Activated B cell treated with CpG ODN at 0.5 μM for 24 hours (primary cell): ENCODE results near the gene PAXX. TPM values are rescaled to one million over a fixed set of nuclear protein-coding genes. Genes with fewer than 3 reads are reported as not detected.

Source experiments
- ATAC-seq: fragments of 200-7000 bp; cut with Tn5 transposase; one replicate; pipeline ENCODE4 v1.10.0; 2021; ENCODE audit warnings: low read depth, mild to moderate bottlenecking, moderate library complexity
- CTCF ChIA-PET: fragments of 350-600 bp; sonication (Branson Sonifier 250); formaldehyde crosslinking; loops from one replicate; lab custom pipeline; 2021; ENCODE audit warnings: antibody characterized with exemption; lab: Charles Lee
- POLR2A ChIA-PET: fragments of 350-600 bp; sonication (Branson Sonifier 250); formaldehyde crosslinking; loops from one replicate; lab custom pipeline; 2021; ENCODE audit warnings: antibody characterized with exemption; lab: Charles Lee
- DNase-seq: peaks from one replicate; pipeline ENCODE4 v3.0.0; 2022
- H3K27ac Mint-ChIP-seq: one replicate; pipeline ENCODE4 v1.8.0; 2020; ENCODE audit warnings: mixed read lengths
- H3K27me3 Mint-ChIP-seq: one replicate; pipeline ENCODE4 v1.8.0; 2021; ENCODE audit warnings: mixed read lengths
- H3K36me3 Mint-ChIP-seq: one replicate; pipeline ENCODE4 v1.8.0; 2021; ENCODE audit warnings: low read depth, mixed read lengths
- H3K4me1 Mint-ChIP-seq: one replicate; pipeline ENCODE4 v1.8.0; 2021; ENCODE audit warnings: mixed read lengths
- H3K4me3 Mint-ChIP-seq: one replicate; pipeline ENCODE4 v1.8.0; 2020; ENCODE audit warnings: mild to moderate bottlenecking, mixed read lengths
- H3K9me3 Mint-ChIP-seq: one replicate; pipeline ENCODE4 v1.8.0; 2020; ENCODE audit warnings: mixed read lengths
- CTCF ChIP-seq: fragments of 200-600 bp; IDR thresholded peaks from one replicate; pipeline ENCODE4 v1.8.0; 2022; ENCODE audit warnings: antibody characterized with exemption, mild to moderate bottlenecking
- intact Hi-C: fragments of 100-400 bp; cut with micrococcal nuclease; formaldehyde crosslinking; loops from one replicate; pipeline ENCODE4 v1.15.1; 2024
- total RNA-seq: library from RNA; stranded (reverse); gene quantifications from 2 replicates; pipeline ENCODE4 v1.2.3, GENCODE V29; 2022

The PAXX gene
- total RNA-seq, 1 donor from 2014 or later: 47.8 TPM

GRCh38 chr9:137009938-137010732 lies 17.9 kb downstream of the PAXX start:
- ATAC-seq (no peak), DNase-seq (no peak)
- H3K4me3 Mint-ChIP-seq: no peak overlapping the region
- no peak overlapping the region for H3K27ac Mint-ChIP-seq
- no peaks in the 10 kb centered on the region for H3K9me3 Mint-ChIP-seq
- POLR2A ChIA-PET: no interaction called here
- no peak for TF ChIP-seq CTCF
- CTCF ChIA-PET: interaction anchor here (0.5 to 0.6 kb wide), 2 partner anchors 9 to 231 kb away, joined by 3 to 5 read pairs; no protein-coding TSS in a partner anchor
- H3K36me3 Mint-ChIP-seq: peaks cover 5% of the 10 kb centered on the region
- no peaks in the 10 kb centered on the region for H3K4me1 Mint-ChIP-seq
- intact Hi-C loops: no loop called here
- no peaks in the 10 kb centered on the region for H3K27me3 Mint-ChIP-seq

GRCh38 chr9:137011156-137011555 lies 18.9 kb downstream of the PAXX start:
- intact Hi-C loops: no loop called here
- no peaks in the 10 kb centered on the region for H3K4me1 Mint-ChIP-seq
- no peaks in the 10 kb centered on the region for H3K9me3 Mint-ChIP-seq
- ATAC-seq (no peak), DNase-seq (no peak)
- POLR2A ChIA-PET: no interaction called here
- no peak overlapping the region for H3K27ac Mint-ChIP-seq
- H3K36me3 Mint-ChIP-seq: peaks cover 5% of the 10 kb centered on the region
- CTCF ChIA-PET: no interaction called here
- TF ChIP-seq CTCF: no peak
- no peak overlapping the region for H3K4me3 Mint-ChIP-seq
- H3K27me3 Mint-ChIP-seq: no peaks in the 10 kb centered on the region

- Mint-ChIP-seq H3K4me1 (no peaks in the 10 kb centered on the region), H3K27ac (no peak overlapping the region), H3K36me3 (peaks cover 8% of the 10 kb centered on the region), H3K9me3 (no peaks in the 10 kb centered on the region), H3K27me3 (no peaks in the 10 kb centered on the region), H3K4me3 (no peak overlapping the region)
- ChIA-PET POLR2A (no interaction called here), CTCF (no interaction called here)
- TF ChIP-seq CTCF: no peak
- ATAC-seq (no peak), DNase-seq (no peak)
- intact Hi-C loops: no loop called here
Observed at GRCh38 chr9:137011907-137012675, 19.9 kb downstream of the PAXX start.

GRCh38 chr9:137012694-137013570 lies 20.7 kb downstream of the PAXX start:
- no peaks in the 10 kb centered on the region for H3K27me3 Mint-ChIP-seq
- TF ChIP-seq CTCF: no peak
- no peak overlapping the region for H3K27ac Mint-ChIP-seq
- peaks cover 8% of the 10 kb centered on the region for H3K36me3 Mint-ChIP-seq
- intact Hi-C loops: no loop called here
- ChIA-PET POLR2A (no interaction called here), CTCF (no interaction called here)
- ATAC-seq: no peak
- no peaks in the 10 kb centered on the region for H3K4me1 Mint-ChIP-seq
- H3K9me3 Mint-ChIP-seq: no peaks in the 10 kb centered on the region
- no peak overlapping the region for H3K4me3 Mint-ChIP-seq
- DNase-seq: no peak
